Stimulated activated memory B cell treated with anti-CD40 and anti-IgM and Interleukin-4, amounts not matched to agents 10 μg/mL and 1 μg/mL and 100 μg/mL, for 72 hours (primary cell): ENCODE results near the gene C18orf63.
A peak's percentile ranks its signal among the peaks of the same experiment; 100 is the strongest.

ENCODE experiments used
- ATAC-seq: fragments of 150-1000 bp; cut with Tn5 transposase; 2 replicates; pipeline ENCODE4 v1.10.0; 2021
- H3K27ac Mint-ChIP-seq: one replicate; pipeline ENCODE4 v1.8.0; 2022; ENCODE audit warnings: mild to moderate bottlenecking, mixed read lengths
- H3K27me3 Mint-ChIP-seq: one replicate; pipeline ENCODE4 v1.8.0; 2022; ENCODE audit warnings: mixed read lengths
- H3K36me3 Mint-ChIP-seq: one replicate; pipeline ENCODE4 v1.8.0; 2022; ENCODE audit warnings: mixed read lengths
- H3K4me1 Mint-ChIP-seq: one replicate; pipeline ENCODE4 v1.8.0; 2022; ENCODE audit warnings: mixed read lengths
- H3K4me3 Mint-ChIP-seq: one replicate; pipeline ENCODE4 v1.8.0; 2022; ENCODE audit warnings: mild to moderate bottlenecking, moderate library complexity, mixed read lengths
- H3K9me3 Mint-ChIP-seq: one replicate; pipeline ENCODE4 v1.8.0; 2022; ENCODE audit warnings: mixed read lengths

The C18orf63 gene

GRCh38 chr18:74315464-74316256 lies at the start of gene C18orf63:
Gene C18orf63, plus strand, starts transcription at chr18:74315839. Its CDS starts 2,027 bp downstream, at chr18:74317866.
- H3K36me3 Mint-ChIP-seq, result no peaks in the 10 kb centered on the region
- peaks cover under 1% of the 10 kb centered on the region for H3K4me1 Mint-ChIP-seq
- H3K27me3 Mint-ChIP-seq, result peaks cover 18% of the 10 kb centered on the region
- H3K27ac Mint-ChIP-seq, result no peak within 1 kb of the TSS
- no peak within 1 kb of the TSS for H3K4me3 Mint-ChIP-seq
- ATAC-seq, result no peak
- peaks cover 4% of the 10 kb centered on the region for H3K9me3 Mint-ChIP-seq

- Mint-ChIP-seq H3K27ac (no peak overlapping the region), H3K27me3 (no peaks in the 10 kb centered on the region), H3K4me3 (no peak overlapping the region), H3K4me1 (peaks cover 20% of the 10 kb centered on the region), H3K36me3 (peaks cover 17% of the 10 kb centered on the region), H3K9me3 (no peaks in the 10 kb centered on the region)
- ATAC-seq, result no peak
Observed at GRCh38 chr18:74266161-74266560, 49.5 kb upstream of the C18orf63 start.

- Mint-ChIP-seq H3K27me3 (no peaks in the 10 kb centered on the region), H3K4me1 (peaks cover 20% of the 10 kb centered on the region), H3K36me3 (peaks cover 10% of the 10 kb centered on the region), H3K27ac (no peak overlapping the region), H3K4me3 (no peak overlapping the region), H3K9me3 (no peaks in the 10 kb centered on the region)
- no peak for ATAC-seq
Observed at GRCh38 chr18:74268175-74268574, 47.5 kb upstream of the C18orf63 start.

GRCh38 chr18:74268933-74269620 lies 46.6 kb upstream of the C18orf63 start:
- Mint-ChIP-seq H3K27ac (no peak overlapping the region), H3K4me1 (peaks cover 18% of the 10 kb centered on the region), H3K9me3 (no peaks in the 10 kb centered on the region), H3K27me3 (no peaks in the 10 kb centered on the region), H3K36me3 (peaks cover 10% of the 10 kb centered on the region), H3K4me3 (no peak overlapping the region)
- ATAC-seq, result no peak

GRCh38 chr18:74271635-74272034 lies 44.0 kb upstream of the C18orf63 start:
- Mint-ChIP-seq H3K4me3 (no peak overlapping the region), H3K9me3 (no peaks in the 10 kb centered on the region), H3K4me1 (no peaks in the 10 kb centered on the region), H3K27me3 (no peaks in the 10 kb centered on the region), H3K36me3 (peaks cover 22% of the 10 kb centered on the region), H3K27ac (no peak overlapping the region)
- no peak for ATAC-seq

GRCh38 chr18:74273394-74273793 lies 42.2 kb upstream of the C18orf63 start:
- Mint-ChIP-seq H3K9me3 (no peaks in the 10 kb centered on the region), H3K27me3 (no peaks in the 10 kb centered on the region), H3K4me3 (no peak overlapping the region), H3K27ac (no peak overlapping the region), H3K4me1 (no peaks in the 10 kb centered on the region), H3K36me3 (peaks cover 14% of the 10 kb centered on the region)
- ATAC-seq, result no peak

- no peaks in the 10 kb centered on the region for H3K4me1 Mint-ChIP-seq
Observed at GRCh38 chr18:74274700-74275099, 40.9 kb upstream of the C18orf63 start.

GRCh38 chr18:74275736-74276135 lies 39.9 kb upstream of the C18orf63 start:
- H3K27ac Mint-ChIP-seq, result no peak overlapping the region
- no peaks in the 10 kb centered on the region for H3K27me3 Mint-ChIP-seq
- H3K4me1 Mint-ChIP-seq, result peaks cover 2% of the 10 kb centered on the region
- peaks cover 16% of the 10 kb centered on the region for H3K36me3 Mint-ChIP-seq
- no peak for ATAC-seq
- H3K4me3 Mint-ChIP-seq, result no peak overlapping the region
- no peaks in the 10 kb centered on the region for H3K9me3 Mint-ChIP-seq

More at GRCh38 chr18:74274700-74275099, 40.9 kb upstream of the C18orf63 start:
- Mint-ChIP-seq H3K36me3 (peaks cover 13% of the 10 kb centered on the region), H3K4me3 (no peak overlapping the region), H3K27me3 (no peaks in the 10 kb centered on the region), H3K27ac (no peak overlapping the region), H3K9me3 (no peaks in the 10 kb centered on the region)
- no peak for ATAC-seq

GRCh38 chr18:74276609-74277008 lies 39.0 kb upstream of the C18orf63 start:
- no peak overlapping the region for H3K27ac Mint-ChIP-seq
- H3K9me3 Mint-ChIP-seq, result no peaks in the 10 kb centered on the region
- H3K4me1 Mint-ChIP-seq, result peaks cover 11% of the 10 kb centered on the region
- no peaks in the 10 kb centered on the region for H3K27me3 Mint-ChIP-seq
- H3K36me3 Mint-ChIP-seq, result peaks cover 24% of the 10 kb centered on the region
- no peak for ATAC-seq
- no peak overlapping the region for H3K4me3 Mint-ChIP-seq

GRCh38 chr18:74277296-74277695 lies 38.3 kb upstream of the C18orf63 start:
- Mint-ChIP-seq H3K27me3 (no peaks in the 10 kb centered on the region), H3K36me3 (peaks cover 31% of the 10 kb centered on the region), H3K4me1 (peaks cover 18% of the 10 kb centered on the region), H3K9me3 (no peaks in the 10 kb centered on the region), H3K4me3 (no peak overlapping the region), H3K27ac (no peak overlapping the region)
- no peak for ATAC-seq

- H3K9me3 Mint-ChIP-seq, result no peaks in the 10 kb centered on the region
- H3K4me3 Mint-ChIP-seq, result no peak overlapping the region
- no peaks in the 10 kb centered on the region for H3K27me3 Mint-ChIP-seq
Observed at GRCh38 chr18:74278058-74278457, 37.6 kb upstream of the C18orf63 start.

GRCh38 chr18:74278983-74279382 lies 36.7 kb upstream of the C18orf63 start:
- ATAC-seq, result no peak
- H3K27me3 Mint-ChIP-seq, result no peaks in the 10 kb centered on the region
- H3K4me3 Mint-ChIP-seq, result no peak overlapping the region
- peaks cover 32% of the 10 kb centered on the region for H3K36me3 Mint-ChIP-seq
- H3K9me3 Mint-ChIP-seq, result no peaks in the 10 kb centered on the region
- H3K4me1 Mint-ChIP-seq, result peaks cover 30% of the 10 kb centered on the region
- no peak overlapping the region for H3K27ac Mint-ChIP-seq

More at GRCh38 chr18:74278058-74278457, 37.6 kb upstream of the C18orf63 start:
- H3K27ac Mint-ChIP-seq, result no peak overlapping the region
- peaks cover 32% of the 10 kb centered on the region for H3K36me3 Mint-ChIP-seq
- no peak for ATAC-seq
- peaks cover 26% of the 10 kb centered on the region for H3K4me1 Mint-ChIP-seq

- ATAC-seq, result no peak
Observed at GRCh38 chr18:74281011-74281979, 34.3 kb upstream of the C18orf63 start.

GRCh38 chr18:74281980-74282754 lies 33.5 kb upstream of the C18orf63 start:
- no peak for ATAC-seq
- Mint-ChIP-seq H3K4me1 (peaks cover 30% of the 10 kb centered on the region), H3K36me3 (peaks cover 20% of the 10 kb centered on the region), H3K9me3 (no peaks in the 10 kb centered on the region), H3K4me3 (no peak overlapping the region), H3K27ac (peak overlapping the region; percentile 51), H3K27me3 (no peaks in the 10 kb centered on the region)

More at GRCh38 chr18:74281011-74281979, 34.3 kb upstream of the C18orf63 start:
- Mint-ChIP-seq H3K9me3 (no peaks in the 10 kb centered on the region), H3K4me1 (peaks cover 30% of the 10 kb centered on the region), H3K4me3 (no peak overlapping the region), H3K27me3 (no peaks in the 10 kb centered on the region), H3K27ac (peak overlapping the region; percentile 51), H3K36me3 (peaks cover 24% of the 10 kb centered on the region)
